ENCODE measurements around the gene GABPB1. TPM values are rescaled to one million over a fixed set of nuclear protein-coding genes. Genes with fewer than 3 reads are reported as not detected.

GABPB1 gene
- total RNA-seq, 4 donors from 2014 or later = 10.8 to 31.2 (median 20.3) TPM

DNA sequence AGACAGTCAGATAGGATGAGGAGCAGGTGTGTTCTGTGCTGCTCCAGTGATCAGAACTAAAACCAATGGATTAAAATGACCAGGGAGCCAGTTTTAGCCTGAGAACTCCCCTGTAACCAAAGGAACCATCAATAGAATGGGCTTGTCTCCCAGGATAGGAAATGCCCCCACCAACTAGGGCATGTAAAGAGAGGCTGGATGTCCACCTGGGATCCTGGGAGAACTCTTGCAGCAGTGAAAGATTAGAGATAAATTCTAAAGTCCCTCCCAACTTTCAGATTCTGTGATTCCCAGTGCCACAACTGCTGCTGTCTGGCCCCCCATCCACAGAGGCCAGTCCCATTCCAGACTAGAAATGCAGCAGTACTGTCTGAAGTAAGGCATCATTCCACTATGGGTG lies 123.2 kb downstream of the GABPB1 start:
- Histone ChIP-seq H3K27me3 (no peaks in the 10 kb centered on the region), H3K4me1 (no peaks in the 10 kb centered on the region)
- no peak for DNase-seq (ENCODE audit: low spot score in 2 of 2)

DNA sequence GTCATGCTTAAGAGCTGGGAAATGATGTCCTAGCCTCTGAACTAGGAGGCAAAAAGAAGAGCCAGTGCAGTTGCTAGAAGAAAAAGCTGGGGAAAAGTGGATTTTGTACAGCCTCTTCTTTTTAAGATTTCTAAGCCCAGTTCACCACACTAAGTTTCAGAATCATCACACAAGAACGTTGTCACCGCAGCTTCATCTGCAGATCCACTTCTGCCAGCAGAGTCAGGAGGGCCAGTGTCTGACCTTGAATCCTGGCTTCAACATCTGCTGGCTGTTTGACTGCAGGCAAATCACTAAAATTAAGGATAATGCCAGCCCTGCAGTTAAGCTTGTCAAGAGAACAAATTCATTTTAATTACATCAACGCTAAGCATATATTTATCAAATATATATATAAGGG lies 125.7 kb downstream of the GABPB1 start:
- H3K36me3 ChIP-seq = no peaks in the 10 kb centered on the region
- TF ChIP-seq, protein P1, sequence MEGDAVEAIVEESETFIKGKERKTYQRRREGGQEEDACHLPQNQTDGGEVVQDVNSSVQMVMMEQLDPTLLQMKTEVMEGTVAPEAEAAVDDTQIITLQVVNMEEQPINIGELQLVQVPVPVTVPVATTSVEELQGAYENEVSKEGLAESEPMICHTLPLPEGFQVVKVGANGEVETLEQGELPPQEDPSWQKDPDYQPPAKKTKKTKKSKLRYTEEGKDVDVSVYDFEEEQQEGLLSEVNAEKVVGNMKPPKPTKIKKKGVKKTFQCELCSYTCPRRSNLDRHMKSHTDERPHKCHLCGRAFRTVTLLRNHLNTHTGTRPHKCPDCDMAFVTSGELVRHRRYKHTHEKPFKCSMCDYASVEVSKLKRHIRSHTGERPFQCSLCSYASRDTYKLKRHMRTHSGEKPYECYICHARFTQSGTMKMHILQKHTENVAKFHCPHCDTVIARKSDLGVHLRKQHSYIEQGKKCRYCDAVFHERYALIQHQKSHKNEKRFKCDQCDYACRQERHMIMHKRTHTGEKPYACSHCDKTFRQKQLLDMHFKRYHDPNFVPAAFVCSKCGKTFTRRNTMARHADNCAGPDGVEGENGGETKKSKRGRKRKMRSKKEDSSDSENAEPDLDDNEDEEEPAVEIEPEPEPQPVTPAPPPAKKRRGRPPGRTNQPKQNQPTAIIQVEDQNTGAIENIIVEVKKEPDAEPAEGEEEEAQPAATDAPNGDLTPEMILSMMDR (IDR thresholded peaks at IDR 0.05) = no peak
- TF ChIP-seq EP300 (IDR thresholded peaks at IDR 0.05) = no peak
- no peak for TF ChIP-seq POLR2A (IDR thresholded peaks at IDR 0.05)
- no peak for TF ChIP-seq POLR2AphosphoS5 (IDR thresholded peaks at IDR 0.05)
- H3K9me3 ChIP-seq = no peaks in the 10 kb centered on the region
- no peak overlapping the region for H3K27ac ChIP-seq
- H3K27me3 ChIP-seq = no peaks in the 10 kb centered on the region
- 86% methylated on average over 3 of the region's 3 CpGs for WGBS
- H3K4me3 ChIP-seq = no peak overlapping the region
- no peak for DNase-seq (ENCODE audit: low spot score in 2 of 2)
- H3K4me1 ChIP-seq = no peaks in the 10 kb centered on the region

More for the DNA sequence above, 123.2 kb downstream of the GABPB1 start:
- H3K9me3 ChIP-seq = no peaks in the 10 kb centered on the region
- no peak overlapping the region for H3K4me3 ChIP-seq
- H3K27ac ChIP-seq = no peak overlapping the region
- no peak for TF ChIP-seq EP300 (IDR thresholded peaks at IDR 0.05)
- no peak for TF ChIP-seq POLR2AphosphoS5 (IDR thresholded peaks at IDR 0.05)
- TF ChIP-seq, protein P1 (IDR thresholded peaks at IDR 0.05) = no peak
- no peak for TF ChIP-seq POLR2A (IDR thresholded peaks at IDR 0.05)
- H3K36me3 ChIP-seq = no peaks in the 10 kb centered on the region

DNA sequence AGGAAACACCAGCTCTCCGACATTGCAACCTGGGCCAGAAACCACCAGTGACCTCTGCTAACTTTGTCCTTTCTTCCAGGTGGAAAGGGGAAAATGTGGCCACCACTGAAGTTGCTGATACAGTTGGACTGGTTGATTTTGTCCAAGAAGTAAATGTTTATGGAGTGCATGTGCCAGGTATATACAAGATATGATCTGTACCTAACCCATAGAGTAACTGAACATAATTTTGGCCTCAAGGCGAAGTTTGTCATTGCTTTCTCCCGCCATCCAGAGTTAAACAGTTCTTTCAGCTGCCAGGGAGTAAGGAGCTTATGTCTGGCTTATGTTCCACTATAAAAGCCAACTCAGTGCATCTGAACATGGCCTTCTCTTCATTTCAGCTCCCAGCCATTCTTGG lies 126.1 kb downstream of the GABPB1 start:
- Histone ChIP-seq H3K9me3 (no peaks in the 10 kb centered on the region), H3K36me3 (no peaks in the 10 kb centered on the region), H3K27me3 (no peaks in the 10 kb centered on the region), H3K4me1 (no peaks in the 10 kb centered on the region), H3K27ac (no peak overlapping the region), H3K4me3 (no peak overlapping the region)
- no peak for TF ChIP-seq EP300 (IDR thresholded peaks at IDR 0.05)
- no peak for DNase-seq (ENCODE audit: low spot score in 2 of 2)
- WGBS = 70% methylated on average over 3 of the region's 3 CpGs

DNA sequence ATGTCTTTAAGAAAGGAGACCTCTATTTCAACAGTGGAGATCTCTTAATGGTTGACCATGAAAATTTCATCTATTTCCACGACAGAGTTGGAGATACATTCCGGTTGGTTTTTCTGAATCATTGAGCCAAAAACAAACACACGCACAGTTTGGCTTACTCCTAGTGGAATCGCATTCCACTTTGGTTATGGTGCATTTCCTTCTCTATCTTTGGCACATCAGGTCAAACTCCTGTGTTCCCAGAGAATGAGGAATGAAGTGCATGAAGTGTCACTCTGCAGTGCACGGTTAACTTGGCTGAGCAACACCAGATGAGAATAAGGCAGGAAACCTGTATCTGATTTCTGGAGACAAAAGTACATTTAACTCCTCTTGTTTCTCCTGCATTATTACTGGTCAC lies 127.9 kb downstream of the GABPB1 start:
- Histone ChIP-seq H3K4me1 (no peaks in the 10 kb centered on the region), H3K27ac (no peak overlapping the region), H3K36me3 (no peaks in the 10 kb centered on the region), H3K9me3 (no peaks in the 10 kb centered on the region), H3K27me3 (no peaks in the 10 kb centered on the region), H3K4me3 (no peak overlapping the region)
- no peak for DNase-seq (ENCODE audit: low spot score in 2 of 2)
- WGBS = 82% methylated on average over 5 of the region's 5 CpGs
- no peak for TF ChIP-seq EP300 (IDR thresholded peaks at IDR 0.05)
- TF ChIP-seq POLR2A (IDR thresholded peaks at IDR 0.05) = no peak
- TF ChIP-seq POLR2AphosphoS5 (IDR thresholded peaks at IDR 0.05) = no peak
- TF ChIP-seq, protein P1 (IDR thresholded peaks at IDR 0.05) = no peak

DNA sequence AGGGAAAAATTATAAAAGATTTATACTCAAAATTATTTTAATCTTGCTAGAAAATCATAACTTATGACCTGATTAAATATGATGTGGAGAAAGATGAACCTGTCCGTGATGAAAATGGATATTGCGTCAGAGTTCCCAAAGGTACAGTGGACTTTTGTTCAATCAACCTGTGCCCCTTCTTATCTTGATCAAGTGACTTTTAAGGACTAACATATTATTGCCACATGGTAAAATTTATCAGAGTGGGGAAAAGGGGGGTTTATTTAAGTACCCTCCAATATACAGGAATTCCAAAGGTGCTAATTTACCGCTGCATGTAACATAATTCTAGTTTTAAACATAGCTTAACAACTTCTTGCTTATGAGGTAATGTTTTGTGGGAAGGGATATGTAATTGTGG lies 129.1 kb downstream of the GABPB1 start:
- Histone ChIP-seq H3K4me1 (no peaks in the 10 kb centered on the region), H3K27ac (no peak overlapping the region), H3K4me3 (no peak overlapping the region), H3K9me3 (no peaks in the 10 kb centered on the region), H3K27me3 (no peaks in the 10 kb centered on the region), H3K36me3 (no peaks in the 10 kb centered on the region)
- TF ChIP-seq POLR2A (IDR thresholded peaks at IDR 0.05) (no peak), POLR2AphosphoS5 (IDR thresholded peaks at IDR 0.05) (no peak)
- TF ChIP-seq, protein P1 (IDR thresholded peaks at IDR 0.05) = no peak
- DNase-seq (ENCODE audit: low spot score in 2 of 2) = no peak
- 92% methylated on average over 3 of the region's 3 CpGs for WGBS

Other genes starting within 250 kb of the GABPB1 start
- 1 to 10 TPM; 2.2 to 9.5 (median 3.0) TPM for gene ATP8B4, start 236.0 kb downstream of the GABPB1 start, total RNA-seq
- 10 to 100 TPM in 1 of 4 donors, 1 to 10 TPM in 2, under 1 TPM in 1; 0.72 to 10.2 (median 5.9) TPM for gene SLC27A2, start 173.0 kb downstream of the GABPB1 start, total RNA-seq
- under 1 TPM in 2 of 4 donors, not detected in 2; 0.36 to 0.81 TPM for gene HDC, start 89.5 kb downstream of the GABPB1 start, total RNA-seq
- gene USP8, start 69.2 kb upstream of the GABPB1 start, total RNA-seq = 10 to 100 TPM; 32.8 to 62.7 (median 39.0) TPM
- gene USP50, start 191.5 kb upstream of the GABPB1 start, total RNA-seq = 1 to 10 TPM in 2 of 4 donors, not detected in 2; 1.3 to 2.0 TPM

All from suprapubic skin (tissue), 4 donors.